BJ (cell line): Measurements from ENCODE around the gene SNRNP48. TPM values are rescaled to one million over a fixed set of nuclear protein-coding genes. Genes with fewer than 3 reads are reported as not detected.

ENCODE experiments used
- CTCF ChIA-PET: fragments of 350-600 bp; formaldehyde crosslinking; extraction: SDS; loops from one replicate; lab custom pipeline; 2021; ENCODE audit warnings: antibody characterized with exemption, inconsistent platforms; lab: Yijun Ruan, JAX
- POLR2A ChIA-PET: fragments of 300-600 bp; sonication (Branson Sonifier 250); formaldehyde crosslinking; extraction: SDS; loops from one replicate; lab custom pipeline; 2021; ENCODE audit warnings: antibody characterized with exemption; lab: Charles Lee
- DNase-seq: peaks from one replicate; pipeline ENCODE4 v3.0.0-alpha.2; 2011; ENCODE audit warnings: low read depth
- H3K27me3 ChIP-seq: 2 replicates; pipeline ENCODE4 v1.6.0; 2011; ENCODE audit warnings: low read length; ENCODE audit not compliant: control insufficient read depth, insufficient read depth
- H3K36me3 ChIP-seq: 2 replicates; pipeline ENCODE4 v1.5.1; 2011; ENCODE audit warnings: low read length; ENCODE audit not compliant: control insufficient read depth, insufficient read depth
- H3K4me3 ChIP-seq: 2 replicates; pipeline ENCODE4 v1.5.1; 2011; ENCODE audit warnings: low read depth, mild to moderate bottlenecking, control low read depth, low read length
- CTCF ChIP-seq: IDR thresholded peaks from 2 replicates; pipeline ENCODE4 v1.5.1; 2011; ENCODE audit warnings: low read depth, mild to moderate bottlenecking, control low read depth, inconsistent platforms, low read length, moderate library complexity; ENCODE audit not compliant: insufficient read depth
- polyA plus RNA-seq: library from polyadenylated mRNA; depleted of rRNA; stranded (reverse); fragments of >200 nt; gene quantifications from 2 replicates; pipeline ENCODE4 v1.2.3, GENCODE V29; 2011

Gene SNRNP48
- polyA plus RNA-seq, 1 experiment = 2.6 TPM

GRCh38 chr6:7555671-7556070 lies 34.3 kb upstream of the SNRNP48 start:
- Histone ChIP-seq H3K27me3 (no peaks in the 10 kb centered on the region), H3K4me3 (no peak overlapping the region), H3K36me3 (peaks cover 4% of the 10 kb centered on the region)
- no peak for DNase-seq
- CTCF ChIA-PET = interaction anchor here (1.3 kb wide), 1 partner anchor 11 kb away, joined by 4 read pairs; no protein-coding TSS in a partner anchor
- TF ChIP-seq CTCF = no peak
- POLR2A ChIA-PET = no interaction called here

GRCh38 chr6:7556394-7557106 lies 33.4 kb upstream of the SNRNP48 start:
- no peak for DNase-seq
- no peak overlapping the region for H3K4me3 ChIP-seq
- POLR2A ChIA-PET = no interaction called here
- TF ChIP-seq CTCF = no peak
- CTCF ChIA-PET = no interaction called here
- peaks cover 5% of the 10 kb centered on the region for H3K36me3 ChIP-seq
- H3K27me3 ChIP-seq = no peaks in the 10 kb centered on the region

GRCh38 chr6:7557652-7558051 lies 32.3 kb upstream of the SNRNP48 start:
- H3K27me3 ChIP-seq = no peaks in the 10 kb centered on the region
- ChIA-PET CTCF (no interaction called here), POLR2A (no interaction called here)
- no peak for DNase-seq
- no peak for TF ChIP-seq CTCF
- H3K4me3 ChIP-seq = no peak overlapping the region
- H3K36me3 ChIP-seq = peaks cover 5% of the 10 kb centered on the region

GRCh38 chr6:7558781-7559180 lies 31.2 kb upstream of the SNRNP48 start:
- TF ChIP-seq CTCF = no peak
- Histone ChIP-seq H3K27me3 (no peaks in the 10 kb centered on the region), H3K4me3 (no peak overlapping the region), H3K36me3 (peaks cover 5% of the 10 kb centered on the region)
- ChIA-PET POLR2A (no interaction called here), CTCF (interaction anchor here (1.1 to 1.4 kb wide), 2 partner anchors 11 to 13 kb away, joined by 3 read pairs; no protein-coding TSS in a partner anchor)
- DNase-seq = no peak

- H3K4me3 ChIP-seq = no peak overlapping the region
- CTCF ChIA-PET = interaction anchor here (1.1 to 1.4 kb wide), 2 partner anchors 11 to 13 kb away, joined by 3 read pairs; no protein-coding TSS in a partner anchor
- POLR2A ChIA-PET = no interaction called here
- DNase-seq = no peak
- H3K36me3 ChIP-seq = peaks cover 5% of the 10 kb centered on the region
- no peak for TF ChIP-seq CTCF
- no peaks in the 10 kb centered on the region for H3K27me3 ChIP-seq
Observed at GRCh38 chr6:7559196-7559595, 30.8 kb upstream of the SNRNP48 start.
